ENCODE results near the gene TMEM126B. TPM values are rescaled to one million over a fixed set of nuclear protein-coding genes. Genes with fewer than 3 reads are reported as not detected.
A peak's percentile ranks its signal among the peaks of the same experiment; 100 is the strongest.

Gene TMEM126B
- total RNA-seq, 1 experiment from 2014 or later = 74.0 TPM

DNA sequence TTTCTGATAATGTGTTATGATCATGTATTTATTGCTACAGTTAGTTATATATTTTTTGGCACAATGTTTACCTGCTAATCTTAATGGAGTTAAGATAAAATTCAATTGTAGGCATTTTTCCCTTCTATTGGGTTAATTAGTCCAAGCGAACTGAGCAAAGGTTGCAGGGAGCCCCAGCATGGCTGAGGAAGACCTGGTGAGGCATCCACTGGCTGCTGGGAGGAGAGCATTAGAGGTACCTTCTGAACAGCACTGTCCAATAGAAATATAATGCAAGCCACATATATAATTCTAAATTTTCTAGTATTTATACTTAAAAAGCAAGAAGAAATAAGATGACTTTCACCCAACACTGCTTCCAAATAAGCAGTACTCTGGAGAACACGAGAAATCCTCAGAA, 18.7 kb downstream of the TMEM126B start:
- no peaks in the 10 kb centered on the region for H3K79me2 ChIP-seq (ENCODE audit: insufficient read depth, low read length)
- peak overlapping the region; percentile 87 to 99 for H3K4me3 Mint-ChIP-seq
- H3K56ac ChIP-seq (ENCODE audit: insufficient read length, low read depth, low read length) = no peak overlapping the region
- peaks cover 0 to 6% (median 0%) of the 10 kb centered on the region in 3 experiments; a peak in 4 of 7 replicates for H3K36me3 Mint-ChIP-seq (ENCODE audit: insufficient read depth in 1 of 3, low read depth in 3 of 3)
- no peak overlapping the region for H3K14ac ChIP-seq (ENCODE audit: insufficient read depth, low read length)
- no peaks in the 10 kb centered on the region for H3K23me2 ChIP-seq (ENCODE audit: insufficient read length, low read depth, low read length, poor library complexity, severe bottlenecking)
- H2AFZ ChIP-seq (ENCODE audit: low read length) = no peak overlapping the region
- DNase-seq = no peak
- H3K9ac ChIP-seq (ENCODE audit: extremely low read depth, insufficient read length, low read length) = peak overlapping the region; percentile 76
- H3K27me3 Mint-ChIP-seq (ENCODE audit: low read depth) = no peaks in the 10 kb centered on the region
- peak overlapping the region; percentile 81 for H3K4me2 ChIP-seq (ENCODE audit: insufficient read depth, insufficient read length, low read length)
- H3K4me1 Mint-ChIP-seq = peaks cover 16 to 26% of the 10 kb centered on the region in 2 experiments
- no peaks in the 10 kb centered on the region for H3K9me3 Mint-ChIP-seq
- peak overlapping the region; percentile 98 to 99 (median 99); a peak in 6 of 7 replicates for H3K27ac Mint-ChIP-seq
- H4K8ac ChIP-seq (replicated peaks; ENCODE audit: insufficient read length, low read depth, low read length) = no peak overlapping the region
- no peak overlapping the region for H3K4ac ChIP-seq (ENCODE audit: low read depth, low read length)
- H2BK20ac ChIP-seq (ENCODE audit: low read depth, low read length, poor library complexity, severe bottlenecking) = no peak overlapping the region
- no peak overlapping the region for H4K5ac ChIP-seq (ENCODE audit: insufficient read length, low read depth, low read length)
- no peak overlapping the region for H3T11ph ChIP-seq (ENCODE audit: low read length)
- H2AK5ac ChIP-seq (ENCODE audit: insufficient read length, low read length) = no peak overlapping the region
- TF ChIP-seq, protein P1, sequence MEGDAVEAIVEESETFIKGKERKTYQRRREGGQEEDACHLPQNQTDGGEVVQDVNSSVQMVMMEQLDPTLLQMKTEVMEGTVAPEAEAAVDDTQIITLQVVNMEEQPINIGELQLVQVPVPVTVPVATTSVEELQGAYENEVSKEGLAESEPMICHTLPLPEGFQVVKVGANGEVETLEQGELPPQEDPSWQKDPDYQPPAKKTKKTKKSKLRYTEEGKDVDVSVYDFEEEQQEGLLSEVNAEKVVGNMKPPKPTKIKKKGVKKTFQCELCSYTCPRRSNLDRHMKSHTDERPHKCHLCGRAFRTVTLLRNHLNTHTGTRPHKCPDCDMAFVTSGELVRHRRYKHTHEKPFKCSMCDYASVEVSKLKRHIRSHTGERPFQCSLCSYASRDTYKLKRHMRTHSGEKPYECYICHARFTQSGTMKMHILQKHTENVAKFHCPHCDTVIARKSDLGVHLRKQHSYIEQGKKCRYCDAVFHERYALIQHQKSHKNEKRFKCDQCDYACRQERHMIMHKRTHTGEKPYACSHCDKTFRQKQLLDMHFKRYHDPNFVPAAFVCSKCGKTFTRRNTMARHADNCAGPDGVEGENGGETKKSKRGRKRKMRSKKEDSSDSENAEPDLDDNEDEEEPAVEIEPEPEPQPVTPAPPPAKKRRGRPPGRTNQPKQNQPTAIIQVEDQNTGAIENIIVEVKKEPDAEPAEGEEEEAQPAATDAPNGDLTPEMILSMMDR (conservative IDR thresholded peaks at IDR 0.05) = no peak
- H4K91ac ChIP-seq (ENCODE audit: insufficient read length, low read depth, low read length) = no peak overlapping the region
- H3K27me3 ChIP-seq (ENCODE audit: insufficient read depth, low read length) = no peaks in the 10 kb centered on the region
- no peaks in the 10 kb centered on the region for H3K79me1 ChIP-seq (ENCODE audit: insufficient read depth, low read depth, low read length, poor library complexity, severe bottlenecking)
- H4K20me1 ChIP-seq (ENCODE audit: control insufficient read depth, insufficient read depth, insufficient read length) = no peaks in the 10 kb centered on the region
- H3K27ac ChIP-seq (ENCODE audit: insufficient read length, low read depth, low read length) = no peak overlapping the region
- WGBS (ENCODE audit: extremely low coverage, insufficient read length, low lambda C conversion rate) = no CpG with 5 or more reads among the region's 2 CpGs
- no peaks in the 10 kb centered on the region for H3K9me3 ChIP-seq (ENCODE audit: control insufficient read depth, low read depth, low read length)
- no peak overlapping the region for H2BK5ac ChIP-seq (ENCODE audit: insufficient read length, low read length)
- no peak overlapping the region for H3K18ac ChIP-seq (ENCODE audit: insufficient read length, low read depth, low read length)
- no peaks in the 10 kb centered on the region; the same call in 1 of the 2 replicates for H3K4me1 ChIP-seq (ENCODE audit: insufficient read depth, low read length)
- H2BK12ac ChIP-seq (ENCODE audit: insufficient read length, low read depth, low read length) = no peak overlapping the region
- H2BK15ac ChIP-seq (ENCODE audit: low read depth, low read length) = no peak overlapping the region
- no peak overlapping the region for H3K23ac ChIP-seq (ENCODE audit: insufficient read length, low read depth, low read length)
- no peak overlapping the region for H2BK120ac ChIP-seq (ENCODE audit: low read depth, low read length, poor library complexity, severe bottlenecking)

Measured in H9 (cell line).